Activated gamma-delta T cell treated with Interleukin-2 at 50 U/mL for 16 hours (primary cell): ENCODE results near the gene MOV10L1.
"Not testable (repeated sequence)": the region's sequence is repeated elsewhere in the genome, so short reads cannot be mapped to it uniquely, and the experiment has no call there.

ENCODE experiments used
- DNase-seq: peaks from one replicate; pipeline ENCODE4 v3.0.0-alpha.2; 2020

The MOV10L1 gene

GRCh38 chr22:50192436-50193204 is 102.8 kb downstream of the MOV10L1 start:
- DNase-seq, result peak; percentile 46

DNA sequence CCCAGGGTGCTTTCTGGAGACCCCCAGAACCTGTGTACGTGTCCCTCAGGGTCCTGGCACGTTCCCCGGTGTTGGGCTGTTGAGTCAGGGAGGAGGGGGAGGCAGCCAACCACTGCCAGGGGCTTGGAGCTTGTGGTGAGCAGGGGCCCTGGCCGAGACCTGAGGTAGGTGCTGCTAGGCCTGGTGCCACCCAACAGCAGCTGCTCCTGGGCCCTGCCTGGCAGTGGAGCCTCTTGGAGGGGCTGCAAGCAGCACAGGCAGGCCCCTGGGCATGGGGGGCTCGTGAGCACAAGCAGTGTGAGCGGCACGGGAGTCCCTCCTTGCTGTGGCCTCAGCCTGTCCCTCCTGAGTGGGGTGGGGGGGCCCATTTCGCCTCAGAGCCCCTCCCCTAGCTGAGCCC is 103.8 kb downstream of the MOV10L1 start:
- no peak for DNase-seq

- no peak for DNase-seq
Observed at GRCh38 chr22:50194037-50194805, 104.4 kb downstream of the MOV10L1 start.

GRCh38 chr22:50196256-50196655 is 106.5 kb downstream of the MOV10L1 start:
- no peak for DNase-seq

DNA sequence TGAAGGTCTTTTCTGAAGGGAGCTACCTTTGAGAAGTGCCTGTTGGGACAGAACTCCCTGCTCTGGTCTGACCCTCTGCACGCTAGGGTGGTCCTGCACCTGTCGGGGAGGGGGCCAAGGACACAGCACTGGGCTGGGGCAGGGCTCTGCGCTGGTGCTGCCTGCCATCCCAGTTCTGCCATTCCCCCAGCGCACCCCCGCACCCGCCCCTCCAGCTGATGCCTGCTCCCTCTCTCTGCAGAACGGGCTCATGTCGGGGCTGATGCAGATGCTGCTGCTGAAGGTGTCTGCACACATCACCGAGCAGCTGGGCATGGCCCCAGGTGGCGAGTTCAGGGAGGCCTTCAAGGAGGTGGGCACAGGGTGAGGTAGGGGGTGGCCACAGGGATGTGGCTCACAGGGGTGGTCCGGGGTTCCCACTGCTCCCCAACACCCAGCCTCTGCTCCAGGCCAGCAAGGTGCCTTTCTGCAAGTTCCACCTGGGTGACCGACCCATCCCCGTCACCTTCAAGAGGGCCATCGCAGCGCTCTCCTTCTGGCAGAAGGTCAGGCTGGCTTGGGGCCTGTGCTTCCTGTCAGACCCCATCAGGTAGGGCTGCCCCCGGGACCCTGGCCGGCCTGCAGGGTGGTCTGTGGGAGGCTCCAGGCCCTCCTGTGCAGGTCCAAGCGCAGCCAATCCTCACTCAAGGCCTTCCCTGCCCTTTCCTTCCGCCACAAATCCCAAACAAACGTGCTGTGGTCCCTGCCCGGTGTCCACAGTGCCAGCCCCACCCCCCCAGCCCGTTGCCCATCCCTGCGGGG is 107.4 kb downstream of the MOV10L1 start:
- DNase-seq, result no peak

GRCh38 chr22:50197856-50198623 is 108.2 kb downstream of the MOV10L1 start:
- DNase-seq, result no peak

DNA sequence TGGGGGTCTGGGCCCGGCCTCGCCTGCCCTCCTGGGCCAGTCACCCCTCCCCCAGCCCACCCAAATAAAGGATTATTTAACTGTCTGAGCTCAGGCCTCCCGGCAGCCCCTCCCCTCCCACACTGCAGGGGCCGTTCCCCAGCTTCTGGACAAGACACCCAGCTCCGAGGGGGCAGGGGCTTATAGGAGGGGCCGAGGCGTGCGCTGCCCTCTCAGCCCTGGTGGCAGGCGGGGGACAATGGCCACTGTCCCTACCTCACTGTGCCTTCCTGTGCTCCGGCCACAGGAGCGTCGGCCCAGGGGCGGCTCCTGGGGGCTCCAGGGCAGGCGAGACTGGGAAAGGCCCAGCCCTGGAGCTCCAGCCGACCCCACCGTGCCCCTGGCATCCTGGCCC is 108.8 kb downstream of the MOV10L1 start:
- DNase-seq, result no peak

GRCh38 chr22:50199251-50199721 is 109.5 kb downstream of the MOV10L1 start:
- DNase-seq, result no peak

DNA sequence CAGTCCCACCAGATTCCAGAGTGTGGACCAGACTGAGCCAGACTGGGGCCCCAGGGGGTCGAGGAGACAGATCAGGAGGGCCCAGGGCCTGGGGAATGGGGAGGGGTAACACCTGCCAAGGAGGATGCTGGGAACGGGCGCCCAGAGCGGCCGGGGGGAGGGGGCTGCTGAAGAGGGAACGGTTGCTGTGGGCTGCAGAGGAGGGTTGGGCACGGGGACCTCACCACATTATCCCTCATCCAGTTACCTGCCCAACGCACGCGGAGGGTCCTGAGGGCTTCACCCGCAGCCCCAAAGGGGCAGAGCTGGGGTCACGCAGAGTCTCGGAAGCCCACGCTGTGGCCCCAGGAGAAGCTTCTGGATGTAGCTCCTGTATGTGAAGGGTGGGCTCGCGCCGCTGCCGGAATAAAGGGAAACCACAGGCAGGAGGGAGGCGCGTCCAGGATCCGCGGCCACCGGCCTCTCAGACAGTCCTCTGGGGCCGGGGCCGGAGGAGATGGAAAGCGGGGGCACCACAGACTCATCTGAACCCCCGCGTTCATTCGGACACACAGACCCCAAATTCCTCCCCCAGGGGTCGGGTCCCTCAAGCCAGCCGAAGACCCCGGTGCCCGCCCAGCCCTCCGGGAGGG is 110.1 kb downstream of the MOV10L1 start:
- no peak for DNase-seq

- DNase-seq, result peak; percentile 89
Observed at GRCh38 chr22:50200461-50201190, 110.8 kb downstream of the MOV10L1 start, which contains the start of gene SELENOO. Gene SELENOO, plus strand, starts transcription at chr22:50201011. Its CDS starts 26 bp downstream, at chr22:50201037.

DNA sequence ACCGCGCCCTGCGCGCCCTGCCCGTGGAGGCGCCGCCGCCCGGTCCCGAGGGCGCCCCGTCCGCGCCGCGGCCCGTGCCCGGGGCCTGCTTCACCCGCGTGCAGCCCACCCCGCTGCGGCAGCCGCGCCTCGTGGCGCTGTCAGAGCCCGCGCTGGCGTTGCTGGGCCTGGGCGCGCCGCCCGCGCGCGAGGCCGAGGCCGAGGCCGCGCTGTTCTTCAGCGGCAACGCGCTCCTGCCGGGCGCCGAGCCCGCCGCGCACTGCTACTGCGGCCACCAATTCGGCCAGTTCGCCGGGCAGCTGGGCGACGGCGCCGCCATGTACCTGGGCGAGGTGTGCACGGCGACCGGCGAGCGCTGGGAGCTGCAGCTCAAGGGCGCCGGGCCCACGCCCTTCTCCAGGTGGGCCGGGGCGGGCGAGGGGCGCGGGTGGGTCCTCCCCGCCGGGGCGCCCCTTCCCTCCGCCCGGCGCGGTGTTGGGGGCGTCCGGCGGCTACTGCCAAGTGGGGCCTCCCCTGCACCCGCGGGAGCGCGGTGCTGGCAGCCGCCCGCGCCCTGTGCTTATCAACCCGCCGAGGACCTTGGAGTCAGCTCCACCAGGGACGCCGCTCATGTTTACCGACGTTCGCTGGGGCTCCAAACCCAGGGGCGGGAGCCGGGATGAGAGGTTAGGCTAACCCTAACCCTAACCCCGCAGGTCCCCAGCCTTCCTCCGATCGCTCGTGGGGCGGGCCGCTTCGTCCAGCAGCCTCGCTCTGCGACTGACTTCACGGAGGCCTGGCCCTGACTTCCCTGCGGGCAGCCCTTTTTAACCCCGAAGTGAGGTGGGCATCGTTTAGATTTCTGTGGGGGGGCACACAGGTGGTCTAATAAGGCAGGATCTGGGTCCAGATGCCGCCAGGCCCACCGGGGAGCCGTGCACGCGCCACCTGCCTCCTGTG is 111.7 kb downstream of the MOV10L1 start:
- no peak for DNase-seq

DNA sequence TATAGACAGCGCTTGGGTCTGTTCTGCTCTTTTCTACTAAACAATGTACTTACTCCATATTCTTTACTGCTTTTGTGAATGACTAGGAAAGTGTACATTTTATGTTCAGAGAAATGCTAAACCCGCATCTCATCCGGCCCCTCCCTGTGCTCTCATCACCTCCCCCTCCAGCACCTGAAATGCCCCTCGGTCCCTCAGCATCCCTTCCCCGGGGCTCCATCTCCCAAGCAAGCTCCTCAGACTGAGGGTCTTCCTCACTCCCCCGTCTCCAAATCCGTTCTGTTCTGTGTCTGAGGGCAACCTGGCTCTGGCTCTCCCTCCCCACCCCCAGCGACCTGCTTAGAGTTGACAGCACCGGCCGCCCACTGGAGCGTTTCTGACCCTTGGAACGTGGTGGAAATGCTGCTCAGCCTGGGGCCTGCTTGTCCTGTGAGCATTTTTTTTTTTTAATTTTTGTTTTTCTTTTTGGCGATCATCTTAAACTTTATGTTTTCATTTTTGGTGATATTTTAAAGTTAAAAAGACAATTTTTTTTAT is 112.4 kb downstream of the MOV10L1 start:
- DNase-seq, result no peak

DNA sequence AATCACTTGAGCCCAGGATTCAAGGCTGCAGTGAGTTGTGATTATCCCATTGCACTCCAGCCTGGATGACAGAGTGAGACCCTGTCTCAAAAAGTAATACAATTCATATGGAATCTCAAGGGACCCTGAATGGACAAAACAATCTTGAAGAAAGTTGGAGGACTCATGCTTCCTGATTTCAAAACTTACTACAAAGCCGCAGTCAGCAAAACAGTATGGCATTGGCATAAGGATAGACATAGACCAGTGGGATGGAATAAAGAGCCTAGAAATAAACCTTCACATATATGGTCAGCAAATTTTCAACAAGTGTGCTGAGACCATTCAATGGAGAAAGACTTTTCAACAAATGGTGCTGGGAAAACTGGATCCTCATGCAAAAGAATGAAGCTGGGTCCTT is 113.5 kb downstream of the MOV10L1 start:
- DNase-seq, result no peak

GRCh38 chr22:50204571-50204970 is 114.8 kb downstream of the MOV10L1 start:
- DNase-seq, result no peak

- DNase-seq, result not testable (repeated sequence)
Observed at GRCh38 chr22:50204998-50205397, 115.2 kb downstream of the MOV10L1 start.

DNA sequence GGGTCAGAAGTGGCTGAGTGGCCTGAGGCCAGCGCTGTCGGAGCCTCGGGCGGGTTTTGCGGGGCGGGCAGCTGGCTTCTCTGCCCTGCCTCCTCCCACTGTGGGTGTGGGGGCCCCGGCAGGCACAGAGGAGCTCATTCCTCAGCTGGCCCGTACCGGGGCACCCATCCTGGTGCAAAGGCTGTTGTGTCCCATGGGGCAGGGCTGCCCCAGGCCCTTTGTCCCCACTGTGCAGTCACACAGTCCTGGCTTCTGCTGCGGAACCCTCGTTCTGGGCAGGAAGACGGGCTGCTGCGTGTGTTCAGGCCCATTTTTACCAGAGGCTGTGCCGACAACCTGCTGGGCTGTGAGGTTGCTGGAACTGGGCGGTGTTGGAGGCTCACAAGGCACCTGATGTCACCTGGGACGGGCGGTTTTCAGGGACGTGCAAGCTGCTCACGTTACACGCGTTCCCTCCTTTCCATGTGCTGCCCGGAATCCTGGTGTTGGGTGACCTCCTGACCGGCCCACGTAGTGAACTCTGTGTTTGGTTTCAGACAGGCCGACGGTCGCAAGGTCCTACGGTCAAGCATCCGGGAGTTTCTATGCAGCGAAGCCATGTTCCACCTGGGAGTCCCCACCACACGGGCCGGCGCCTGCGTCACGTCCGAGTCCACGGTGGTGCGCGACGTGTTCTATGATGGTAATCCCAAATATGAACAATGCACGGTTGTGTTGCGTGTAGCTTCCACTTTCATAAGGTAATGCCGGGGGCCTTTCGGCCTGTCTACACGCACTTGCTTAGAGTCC is 116.2 kb downstream of the MOV10L1 start:
- DNase-seq, result no peak

DNA sequence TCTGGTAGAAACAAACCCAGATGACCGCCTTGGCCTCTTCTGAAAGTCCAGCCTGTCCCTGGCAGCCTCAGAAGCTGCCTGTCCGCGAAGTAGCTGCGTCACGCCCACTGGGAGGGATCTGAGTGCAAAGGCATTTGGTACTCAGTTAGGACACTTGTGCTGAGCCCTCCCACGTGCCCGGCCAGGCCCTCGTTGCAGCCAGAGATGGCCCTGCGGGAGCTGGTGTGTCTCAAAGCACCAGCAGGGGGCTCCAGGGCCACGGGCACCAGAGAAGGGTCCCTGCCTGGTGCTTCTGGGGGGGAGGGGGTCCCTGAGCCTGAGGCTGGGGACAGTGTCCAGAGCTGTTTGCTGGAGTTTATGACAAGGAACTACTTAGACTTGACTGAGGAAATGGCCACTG is 116.8 kb downstream of the MOV10L1 start:
- DNase-seq, result no peak

DNA sequence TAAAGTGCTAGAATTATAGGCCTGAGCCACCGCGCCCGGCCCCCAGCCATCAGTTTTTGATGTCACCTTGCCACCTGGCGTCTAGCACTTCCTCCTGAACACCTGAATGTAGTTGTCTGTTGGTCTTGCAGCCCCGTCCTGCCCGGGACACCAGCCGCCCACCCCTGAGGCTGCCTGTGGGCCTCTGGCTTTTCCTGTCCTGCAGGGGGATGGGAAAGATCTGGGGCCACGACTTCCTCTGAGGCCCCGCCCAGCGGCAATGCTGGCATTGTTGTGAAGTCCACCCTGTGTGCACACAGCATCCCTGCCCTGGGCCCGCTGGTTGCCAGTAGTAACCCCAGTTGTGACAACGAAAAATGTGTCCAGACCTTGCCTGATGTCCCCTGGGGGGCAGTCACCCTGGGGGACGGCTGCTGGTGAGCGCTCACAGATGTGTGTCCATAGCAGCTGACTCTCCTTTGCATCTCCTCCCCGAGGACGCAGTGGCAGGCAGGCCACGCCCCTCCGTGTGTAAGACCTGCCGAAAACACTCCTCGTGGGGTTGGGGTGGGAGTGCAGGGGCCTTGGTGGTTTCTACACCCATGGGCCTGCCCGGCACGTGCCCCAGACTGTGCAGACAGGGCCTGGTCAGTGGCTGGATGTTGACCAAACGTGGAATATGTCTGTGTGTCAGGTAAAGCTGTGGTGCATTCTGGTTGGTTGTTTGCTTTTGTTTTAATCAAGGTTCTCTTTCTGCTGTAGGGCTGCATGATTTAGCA is 117.8 kb downstream of the MOV10L1 start:
- no peak for DNase-seq
